NCI-H2107 treated with DMSO at 0.1 percent for 48 hours (cell line): Measurements from ENCODE around the gene PTGR3.

Source experiments
- DNase-seq: peaks from one replicate; lab custom pipeline; 2025; ENCODE audit not compliant: unreplicated experiment; lab: John Stamatoyannopoulos, UW

Gene PTGR3, protein sequence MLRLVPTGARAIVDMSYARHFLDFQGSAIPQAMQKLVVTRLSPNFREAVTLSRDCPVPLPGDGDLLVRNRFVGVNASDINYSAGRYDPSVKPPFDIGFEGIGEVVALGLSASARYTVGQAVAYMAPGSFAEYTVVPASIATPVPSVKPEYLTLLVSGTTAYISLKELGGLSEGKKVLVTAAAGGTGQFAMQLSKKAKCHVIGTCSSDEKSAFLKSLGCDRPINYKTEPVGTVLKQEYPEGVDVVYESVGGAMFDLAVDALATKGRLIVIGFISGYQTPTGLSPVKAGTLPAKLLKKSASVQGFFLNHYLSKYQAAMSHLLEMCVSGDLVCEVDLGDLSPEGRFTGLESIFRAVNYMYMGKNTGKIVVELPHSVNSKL

DNA sequence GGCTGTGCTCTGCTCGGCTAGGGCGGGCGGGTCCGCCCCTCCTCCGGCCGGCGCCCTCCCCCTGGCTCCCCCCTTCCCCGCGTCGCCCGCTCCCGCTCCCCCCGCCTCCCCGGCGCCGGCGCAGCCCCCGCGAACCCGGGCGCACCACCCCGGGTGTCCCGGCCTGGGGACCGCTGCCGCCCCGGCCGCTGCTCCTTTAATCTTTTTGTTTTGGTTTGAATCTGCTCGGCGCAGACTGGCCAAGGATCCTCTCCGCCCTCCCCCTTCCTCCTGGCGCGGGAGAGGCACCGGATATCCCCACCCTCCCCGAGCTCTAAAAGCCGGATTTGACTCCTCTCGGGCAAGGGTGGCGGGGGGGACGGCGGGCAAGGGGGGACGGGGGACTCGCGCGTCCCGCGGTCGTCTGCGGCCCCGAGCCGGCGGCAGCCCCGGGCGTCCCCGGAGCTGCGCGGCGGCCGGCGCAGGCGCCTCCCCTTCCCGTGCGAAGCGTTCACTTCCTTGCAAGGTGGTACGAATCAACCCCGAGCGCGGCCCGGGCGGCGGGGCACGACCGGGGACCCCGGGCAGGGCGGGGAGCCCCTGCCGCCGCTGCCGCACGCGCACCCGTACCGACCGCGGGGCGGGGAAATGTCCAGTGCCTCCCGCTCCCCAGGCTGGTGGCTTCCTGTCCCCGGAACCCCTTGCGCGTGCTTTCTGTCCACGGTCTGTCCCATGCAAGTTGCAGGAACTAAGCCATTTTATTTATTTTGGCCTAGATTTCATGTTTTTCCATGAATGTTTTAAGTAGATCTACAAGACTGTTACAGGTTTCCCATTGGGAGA lies at the start of gene PTGR3:
Gene PTGR3 (minus strand): TSS at position 11 of the 822 bp plus-strand sequence. CDS start 81 bp downstream, outside the sequence.
- DNase-seq = peak; percentile 62

DNA sequence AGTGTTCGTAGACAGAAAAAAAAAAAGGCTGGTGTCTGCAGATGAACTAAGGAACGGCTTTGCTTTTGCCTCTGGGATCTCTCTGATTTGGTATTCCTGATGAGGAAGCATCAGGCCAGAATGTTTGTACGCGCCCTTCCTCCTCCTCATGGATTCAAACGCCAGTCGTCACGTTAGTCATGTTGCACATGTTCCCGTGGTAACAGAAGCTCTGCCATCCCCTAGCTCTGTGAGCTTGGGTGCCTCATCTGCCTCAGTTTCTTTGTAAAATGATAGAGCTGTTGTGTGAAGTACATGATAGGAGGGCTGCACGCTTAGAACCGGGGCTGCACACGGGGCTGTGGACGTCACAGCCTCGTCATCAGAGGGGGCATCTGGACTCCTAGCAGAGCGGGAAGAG lies 48.7 kb upstream of the PTGR3 start:
- no peak for DNase-seq

DNA sequence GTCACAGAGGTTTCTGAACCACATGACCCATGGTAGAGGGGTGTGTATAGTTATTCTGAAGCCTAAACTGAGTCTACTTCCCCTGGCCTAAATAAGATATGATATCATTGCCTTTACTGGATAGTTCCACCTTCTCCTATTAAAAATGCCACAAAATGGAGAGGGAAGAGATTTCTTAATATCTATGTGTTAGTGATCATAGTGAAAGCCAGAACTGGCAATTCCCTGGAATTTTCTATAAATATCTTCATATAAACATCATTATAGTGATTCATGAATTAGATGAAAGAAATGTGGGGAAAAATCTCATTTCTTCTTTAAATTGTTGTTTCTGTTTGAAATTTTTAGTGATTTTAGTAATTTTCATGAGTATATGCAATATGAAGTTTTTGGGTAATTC lies 47.4 kb upstream of the PTGR3 start:
- no peak for DNase-seq

DNA sequence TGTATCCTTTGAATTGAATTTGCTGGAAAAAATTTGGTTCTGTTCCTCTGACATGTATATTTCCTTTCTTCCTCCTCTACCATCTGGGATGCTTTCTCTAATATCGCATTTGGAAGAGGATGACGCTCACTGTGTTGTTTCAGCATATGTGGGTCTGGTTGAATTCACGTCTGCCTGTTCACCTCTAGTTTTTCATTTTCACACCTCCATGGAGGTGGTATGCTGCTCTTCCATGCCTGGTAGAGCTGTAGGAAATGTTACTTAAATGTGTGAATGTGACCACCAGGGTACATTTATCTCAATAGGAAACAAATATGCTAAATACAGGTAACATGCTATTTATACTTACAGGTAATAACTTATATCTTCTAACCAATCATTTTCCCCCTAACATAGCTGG lies 46.2 kb upstream of the PTGR3 start:
- no peak for DNase-seq

DNA sequence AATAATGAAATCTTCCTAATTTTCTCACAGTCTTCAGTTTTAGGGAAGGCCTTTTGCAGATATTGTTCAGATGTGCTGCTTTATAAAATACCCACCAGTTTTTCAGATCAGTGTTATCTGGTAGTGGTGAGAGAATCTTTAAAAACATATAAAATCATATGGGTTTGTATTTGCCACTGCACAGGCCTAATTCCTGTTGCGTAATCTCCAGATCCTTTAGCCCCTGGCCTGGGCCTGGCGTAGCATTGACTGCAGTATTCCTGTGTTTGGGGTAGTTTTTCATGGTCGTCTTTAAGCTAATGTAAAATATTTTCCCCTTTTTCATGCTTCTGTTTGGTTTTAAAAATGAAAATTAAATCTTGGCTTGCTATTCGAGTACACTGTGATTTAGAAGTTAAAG lies 44.8 kb upstream of the PTGR3 start:
- no peak for DNase-seq

DNA sequence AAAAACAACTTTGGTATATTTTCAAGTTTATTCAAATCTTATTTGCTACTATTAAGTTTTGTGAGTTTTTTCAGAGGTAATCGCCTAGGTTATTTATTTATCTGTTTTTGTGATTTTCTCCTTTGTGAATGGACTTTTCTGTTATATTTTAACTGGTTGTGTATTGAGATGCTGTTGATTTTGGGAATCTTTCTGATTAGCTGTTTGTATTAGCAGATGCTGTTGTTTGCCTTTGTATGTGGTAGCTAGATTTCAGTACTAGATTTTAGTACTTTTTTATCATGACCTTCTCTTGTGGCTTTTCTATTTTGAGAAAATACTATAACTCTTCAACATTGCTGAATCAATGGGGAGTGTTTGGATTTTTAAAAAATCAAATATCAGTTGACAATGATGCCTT lies 44.1 kb upstream of the PTGR3 start:
- DNase-seq = no peak

DNA sequence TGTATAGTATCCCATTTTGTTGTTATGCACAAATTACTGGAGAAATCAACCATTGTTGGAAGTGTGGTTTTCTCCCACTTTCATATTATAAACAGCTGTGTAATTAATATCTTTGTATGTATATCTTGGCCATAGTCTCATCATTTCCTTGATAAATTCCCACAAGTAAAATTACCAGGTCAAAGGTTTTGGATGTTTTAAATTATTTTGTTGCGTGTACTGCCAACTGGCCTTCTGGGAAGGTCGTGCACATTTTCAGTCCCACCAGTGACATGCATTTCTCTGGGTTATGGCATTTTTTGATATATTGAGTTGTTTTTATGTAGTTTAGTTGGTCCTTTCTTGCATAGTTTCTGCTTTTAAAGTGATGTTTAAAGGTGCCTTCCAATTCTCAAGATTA lies 43.2 kb upstream of the PTGR3 start:
- DNase-seq = no peak

DNA sequence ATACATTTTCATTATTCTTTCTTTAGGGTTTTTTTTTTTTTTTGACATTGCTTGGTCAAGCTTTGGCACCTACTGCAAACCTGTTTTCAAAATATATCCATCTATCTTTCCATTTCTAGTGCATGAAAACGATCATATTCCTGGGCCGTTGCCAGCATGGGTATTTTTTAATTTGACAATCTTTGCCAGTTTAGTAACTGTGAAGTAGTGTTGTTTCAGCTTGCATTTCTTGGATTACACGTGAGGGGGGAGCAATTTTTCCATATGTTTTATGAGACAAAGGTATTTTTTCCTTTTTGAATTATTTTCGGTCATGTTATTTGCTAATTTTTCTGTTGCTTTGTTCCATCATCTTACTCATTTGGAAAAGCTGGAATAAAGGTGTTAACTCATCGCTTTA lies 42.5 kb upstream of the PTGR3 start:
- no peak for DNase-seq

DNA sequence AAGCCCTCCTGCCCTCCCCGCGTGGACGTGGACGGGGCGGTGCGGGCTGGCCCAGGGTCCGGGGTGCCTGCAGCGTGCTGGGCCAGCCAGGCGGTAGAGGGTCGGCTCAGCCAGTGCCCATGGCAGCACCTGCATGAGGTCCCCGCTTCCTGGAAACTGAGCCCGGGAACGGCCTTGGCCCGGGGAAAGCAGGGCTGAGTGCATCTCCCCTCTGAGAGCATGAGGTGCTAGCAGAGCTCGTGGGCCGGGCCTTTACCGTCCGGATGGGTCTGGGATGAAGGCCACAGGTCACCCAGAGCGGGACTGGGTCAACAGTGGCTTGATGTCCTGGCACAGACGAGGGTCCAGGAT lies 41.5 kb upstream of the PTGR3 start:
- DNase-seq = no peak

DNA sequence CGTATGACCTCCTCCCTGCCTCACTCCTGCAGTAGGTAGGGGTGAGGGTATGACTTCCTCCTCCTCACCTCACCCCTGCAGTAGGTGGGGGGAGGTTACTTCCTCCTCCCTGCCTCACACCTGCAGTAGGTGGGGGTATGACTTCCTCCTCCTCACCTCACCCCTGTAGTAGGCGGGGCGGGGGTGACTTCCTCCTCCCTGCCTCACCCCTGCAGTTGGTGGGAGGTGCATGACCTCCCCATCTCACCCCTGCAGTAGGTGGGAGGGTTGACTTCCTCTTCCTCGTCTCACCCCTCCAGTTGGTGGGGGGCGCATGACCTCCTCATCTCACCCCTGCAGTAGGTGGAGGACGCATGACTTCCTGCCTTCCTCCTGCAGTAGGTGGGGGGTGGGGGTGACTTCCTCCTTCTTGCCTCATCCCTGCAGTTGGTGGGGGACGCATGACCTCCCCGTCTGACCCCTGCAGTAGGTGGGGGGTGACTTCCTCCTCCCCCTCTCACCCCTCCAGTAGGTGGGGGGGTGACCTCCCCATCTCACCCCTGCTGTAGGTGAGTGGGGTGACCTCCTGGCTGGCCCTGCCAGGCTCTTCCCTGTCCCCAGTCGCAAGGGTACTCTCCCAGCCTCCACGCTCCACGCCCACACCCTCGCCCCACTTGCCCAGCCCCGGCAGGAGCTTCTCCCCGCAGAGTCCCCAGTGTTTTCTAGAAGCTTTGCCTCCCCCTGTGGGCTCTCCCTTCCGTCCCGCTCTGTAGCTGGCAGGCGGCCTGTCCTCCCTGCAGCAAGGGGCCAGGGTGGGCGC lies 40.9 kb upstream of the PTGR3 start:
- no peak for DNase-seq

DNA sequence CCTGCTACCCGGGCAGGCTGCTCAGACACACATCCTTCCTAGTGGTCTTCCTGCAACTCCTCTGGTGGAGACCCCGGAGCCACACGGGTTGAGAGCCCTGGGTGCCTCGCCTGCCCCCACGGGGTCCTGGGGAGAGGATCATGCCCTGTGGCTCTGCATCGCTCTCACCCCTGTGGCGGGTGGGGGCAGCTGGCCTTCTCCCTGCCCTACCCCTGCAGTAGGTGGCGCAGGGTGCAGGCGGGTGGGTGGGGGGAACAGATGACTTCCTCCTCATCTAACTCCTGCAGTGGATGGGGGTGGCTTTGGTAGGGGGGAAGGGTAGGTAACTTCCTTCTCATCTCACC lies 40.2 kb upstream of the PTGR3 start:
- no peak for DNase-seq

DNA sequence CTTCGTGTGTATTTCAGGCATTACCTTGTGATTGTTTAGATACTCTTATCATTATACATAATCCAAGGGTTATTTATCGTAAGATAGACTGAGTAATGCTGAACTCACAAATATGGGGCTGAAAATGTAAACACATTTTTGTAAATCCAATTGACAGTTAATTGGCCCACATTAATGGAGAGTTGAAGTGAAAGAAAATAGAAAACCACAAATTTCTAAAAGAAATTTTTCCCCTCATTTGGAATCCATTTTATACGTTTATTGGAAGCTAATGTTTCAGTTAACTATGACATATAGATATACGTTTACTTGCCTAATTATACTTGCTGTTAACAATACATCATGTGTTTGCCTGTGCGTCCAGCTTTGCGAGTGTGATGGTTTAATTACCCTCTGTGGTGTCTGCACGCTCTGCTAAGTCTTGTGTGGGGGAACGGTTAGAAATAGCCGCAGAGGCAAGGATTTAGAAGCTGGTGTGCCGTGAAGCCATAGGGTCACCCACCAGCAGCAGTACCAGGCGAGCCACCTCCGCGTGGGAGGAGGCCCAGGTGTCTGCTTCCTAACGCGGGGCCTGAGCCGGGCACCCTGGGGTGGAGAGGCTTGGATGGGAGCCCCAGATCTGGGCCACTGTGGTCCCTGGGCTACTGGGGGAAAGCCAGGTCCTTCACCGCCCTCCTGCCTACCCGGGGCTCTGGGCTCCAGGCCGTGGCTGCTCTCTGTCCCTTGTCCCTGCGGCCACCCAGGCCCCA lies 39.7 kb upstream of the PTGR3 start:
- DNase-seq = peak; percentile 75

DNA sequence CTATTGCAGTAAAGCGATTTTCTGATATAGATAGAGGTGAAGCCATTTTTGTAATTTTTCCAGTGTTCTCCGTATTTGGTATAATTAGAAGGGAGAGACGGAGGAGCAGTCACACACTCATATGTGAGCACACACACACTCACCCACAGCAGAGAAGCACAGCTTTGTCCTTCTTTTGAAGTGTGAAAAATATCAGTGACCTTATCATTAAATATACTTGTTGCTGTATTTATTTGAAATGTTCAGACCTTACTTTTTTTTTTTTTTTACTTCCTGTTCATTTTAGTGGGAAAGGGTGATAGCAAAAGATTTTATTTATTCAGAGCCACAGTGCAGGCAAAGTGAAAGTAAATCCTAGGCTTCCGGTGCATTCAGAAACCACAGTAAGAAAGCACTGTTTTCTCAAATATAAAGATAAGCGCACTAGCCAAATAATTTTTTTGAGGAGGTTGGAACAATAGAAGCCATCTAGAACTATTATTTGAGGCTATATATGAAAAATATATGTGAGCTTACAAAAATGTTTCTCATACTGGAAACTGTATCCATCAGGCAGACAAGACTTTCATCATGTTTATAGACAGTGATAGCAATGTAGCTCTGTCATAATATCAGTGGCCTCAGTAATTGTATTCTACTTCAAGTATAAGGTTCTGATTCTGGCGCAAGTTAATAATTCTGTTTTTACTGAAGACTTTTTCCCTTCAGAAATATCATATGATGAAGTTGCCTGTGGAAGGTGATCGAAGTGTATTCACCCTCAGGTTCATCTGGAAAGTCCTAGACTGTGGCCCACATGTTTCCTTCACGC lies 38.9 kb upstream of the PTGR3 start:
- DNase-seq = peak; percentile 95

DNA sequence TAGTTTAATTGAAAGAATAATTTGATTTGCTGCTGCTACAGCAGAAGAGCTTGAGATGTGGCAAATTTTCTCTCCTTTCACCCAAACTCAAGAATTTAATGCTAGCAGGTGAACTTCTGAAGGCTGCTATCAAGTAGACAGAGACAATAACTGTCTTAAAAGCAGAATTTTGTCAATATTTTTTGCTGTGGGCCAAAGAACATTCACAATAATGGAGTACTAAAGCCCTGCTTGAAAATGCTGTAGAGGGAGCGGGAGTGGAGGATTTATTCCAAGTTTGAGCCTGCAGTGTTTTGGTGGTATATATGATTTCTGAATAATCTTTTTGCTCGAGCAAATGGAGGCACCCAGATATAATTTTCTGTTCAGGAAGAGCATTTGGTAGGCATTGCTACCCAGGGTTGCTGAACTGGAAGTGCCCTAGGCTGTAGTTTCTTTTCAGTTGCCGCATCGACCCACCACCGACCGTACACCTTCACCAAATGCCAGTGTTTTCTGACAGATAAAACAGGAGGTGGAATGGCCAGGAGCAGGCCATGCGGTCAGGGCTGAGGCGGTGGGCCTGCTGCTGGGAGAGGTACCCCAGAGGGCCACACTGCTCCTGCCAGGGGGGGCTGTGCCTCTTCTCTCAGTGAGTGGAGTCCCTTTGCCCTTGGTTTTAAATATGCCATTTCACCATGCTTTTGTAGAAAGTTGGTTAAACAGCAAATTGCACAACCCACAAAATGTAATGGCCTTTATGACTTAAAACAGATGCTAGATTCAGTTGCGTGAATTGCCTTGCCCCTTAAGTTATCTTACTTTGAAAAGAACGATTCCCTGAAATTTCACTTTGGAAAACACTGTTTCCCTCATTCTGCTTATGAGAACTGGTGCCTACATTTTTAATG lies 38.0 kb upstream of the PTGR3 start:
- no peak for DNase-seq

DNA sequence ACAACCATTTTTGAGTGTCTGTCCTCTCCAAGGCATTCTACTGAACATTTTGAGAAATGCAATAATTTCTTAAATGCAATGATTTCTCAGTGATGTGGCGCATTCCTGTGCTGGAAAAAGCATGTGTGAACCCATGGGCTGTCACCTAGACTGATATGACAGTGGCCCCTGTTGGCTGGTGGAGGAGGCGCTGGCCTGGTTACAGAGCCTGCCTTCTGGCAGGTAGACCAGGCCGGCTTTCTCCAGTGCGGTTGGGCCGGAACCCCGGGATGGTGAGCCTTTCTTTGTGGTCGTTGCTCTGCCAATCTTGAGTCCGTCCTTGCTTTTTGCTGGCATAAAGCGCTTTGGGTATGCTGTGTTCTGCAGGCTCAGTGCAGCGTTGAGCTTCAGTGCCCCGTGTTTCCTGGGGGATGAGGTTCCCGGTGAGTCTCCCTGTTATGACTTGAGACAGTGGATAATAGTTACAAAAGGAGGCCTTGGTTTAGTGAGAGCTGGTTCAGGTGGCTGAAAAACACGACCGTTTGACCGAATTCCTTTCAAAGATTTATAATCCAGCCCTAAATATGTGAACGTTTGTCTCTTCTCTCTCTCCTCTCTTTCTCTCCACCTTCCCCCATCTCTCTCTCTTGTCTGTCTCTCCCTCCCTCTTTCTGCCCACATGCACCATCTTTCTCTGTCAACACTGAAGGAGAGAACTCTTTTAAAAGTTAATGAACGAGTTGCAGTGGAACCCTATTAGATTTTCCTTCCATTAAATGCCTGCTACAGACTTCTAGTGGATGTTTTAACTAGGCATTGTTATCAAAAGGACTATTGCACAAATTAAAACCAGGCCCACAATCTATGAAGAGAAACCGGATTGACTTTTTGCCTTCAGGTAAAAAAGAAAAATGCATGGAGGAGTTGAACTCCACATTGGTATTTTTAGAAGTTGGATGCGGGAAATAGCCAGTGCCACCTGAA lies 35.7 kb upstream of the PTGR3 start:
- DNase-seq = peak; percentile 28

DNA sequence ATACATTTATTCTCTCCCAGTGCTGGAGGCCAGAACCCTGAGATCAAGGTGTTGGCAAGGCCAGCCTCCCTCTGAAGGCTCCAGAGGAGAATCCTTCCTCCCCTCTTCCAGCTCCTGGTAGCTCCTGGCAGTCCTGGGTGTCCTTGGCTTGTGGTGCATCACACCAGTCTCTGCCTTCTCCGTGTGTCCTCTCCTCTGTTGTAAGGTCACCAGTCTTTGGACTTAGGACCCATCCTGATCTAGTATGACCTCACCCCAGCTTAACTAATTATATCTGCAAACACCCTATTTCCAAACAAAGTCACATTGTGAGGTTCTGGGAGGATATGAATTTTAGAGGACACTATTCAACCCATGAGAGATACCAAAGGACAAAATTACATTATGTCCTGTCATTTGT lies 32.8 kb upstream of the PTGR3 start:
- DNase-seq = no peak

DNA sequence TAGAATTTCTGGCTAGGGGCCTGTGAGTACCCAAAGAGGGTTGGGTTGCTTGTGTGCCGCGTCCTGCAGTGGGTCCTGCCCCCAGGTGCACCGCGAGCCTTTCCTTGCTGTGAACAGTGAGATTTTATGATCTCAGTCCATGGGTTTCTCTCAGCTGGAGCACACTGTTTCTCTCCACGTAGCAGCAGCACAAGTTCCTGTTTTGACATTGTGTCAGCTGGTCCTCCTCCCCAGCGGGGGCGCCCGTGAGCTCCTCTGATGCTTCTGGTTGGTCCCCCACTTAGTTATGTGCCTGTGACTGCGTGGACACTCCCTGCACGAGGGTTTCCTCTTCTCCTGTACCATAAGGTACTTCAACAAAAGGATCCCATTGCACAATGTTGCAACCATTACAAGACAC lies 31.5 kb upstream of the PTGR3 start:
- DNase-seq = no peak

DNA sequence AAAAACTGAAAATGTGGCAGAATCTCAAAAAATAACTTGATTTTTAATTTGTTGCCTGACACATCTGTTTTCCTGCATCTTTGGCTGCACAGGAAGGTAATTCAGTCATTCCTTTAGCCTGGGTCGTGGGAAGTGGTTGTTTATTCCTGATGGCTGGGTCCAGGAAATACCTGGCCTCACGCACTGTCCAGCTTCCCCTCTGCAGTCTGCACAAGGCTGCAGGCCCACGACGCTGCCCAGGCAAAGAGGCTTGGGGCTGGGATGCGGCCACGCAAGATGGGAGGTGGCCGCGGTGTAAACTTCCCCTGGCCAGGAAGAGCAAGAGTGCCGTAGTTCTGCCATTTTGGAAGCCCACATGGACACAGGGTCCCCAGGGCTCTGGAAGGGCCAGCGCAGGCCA lies 29.8 kb upstream of the PTGR3 start:
- no peak for DNase-seq
